HUES64 (cell line): ENCODE measurements around the gene GPRC5D.

Source experiments
- H3K27ac ChIP-seq: 2 replicates; pipeline ENCODE4 v1.7.0; 2013; ENCODE audit warnings: low read depth, low read length, inconsistent platforms
- H3K27me3 ChIP-seq: 2 replicates; pipeline ENCODE4 v1.6.1; 2013; ENCODE audit warnings: mild to moderate bottlenecking, low read length; ENCODE audit not compliant: insufficient read depth
- H3K36me3 ChIP-seq: 2 replicates; pipeline ENCODE4 v1.6.1; 2013; ENCODE audit warnings: mild to moderate bottlenecking, low read length; ENCODE audit not compliant: insufficient read depth
- H3K4me1 ChIP-seq: 2 replicates; pipeline ENCODE4 v1.6.1; 2013; ENCODE audit warnings: mild to moderate bottlenecking, low read length, moderate library complexity; ENCODE audit not compliant: insufficient read depth
- H3K4me3 ChIP-seq: 2 replicates; pipeline ENCODE4 v1.5.1; 2013; ENCODE audit warnings: mild to moderate bottlenecking, low read length, moderate library complexity
- H3K9ac ChIP-seq: 2 replicates; pipeline ENCODE4 v1.6.1; 2013; ENCODE audit warnings: mild to moderate bottlenecking, low read depth, low read length
- H3K9me3 ChIP-seq: 2 replicates; pipeline ENCODE4 v1.6.1; 2013; ENCODE audit warnings: low read depth, low read length; ENCODE audit not compliant: insufficient read depth
- WGBS: fragments of 150-250, 120-280 bp; methylation state at CpG from one replicate; pipeline ENCODE4 v1.1.7; 2013; ENCODE audit warnings: missing lambda C conversion rate; 5-methylcytosine and 5-hydroxymethylcytosine counted together

Gene GPRC5D

GRCh38 chr12:12893438-12893837 is 58.5 kb downstream of the GPRC5D start:
- H3K36me3 ChIP-seq: no peaks in the 10 kb centered on the region
- no peak overlapping the region for H3K27ac ChIP-seq
- WGBS: 93% methylated on average over 5 of the region's 5 CpGs
- no peak overlapping the region for H3K4me3 ChIP-seq
- no peak overlapping the region for H3K9ac ChIP-seq
- peaks cover 6% of the 10 kb centered on the region for H3K4me1 ChIP-seq
- peaks cover 52% of the 10 kb centered on the region for H3K27me3 ChIP-seq
- H3K9me3 ChIP-seq: no peaks in the 10 kb centered on the region

GRCh38 chr12:12892681-12893141 is 59.3 kb downstream of the GPRC5D start:
- Histone ChIP-seq H3K4me3 (no peak overlapping the region), H3K27ac (no peak overlapping the region), H3K9ac (no peak overlapping the region), H3K4me1 (peaks cover 6% of the 10 kb centered on the region), H3K9me3 (no peaks in the 10 kb centered on the region), H3K36me3 (no peaks in the 10 kb centered on the region), H3K27me3 (peaks cover 58% of the 10 kb centered on the region)
- 52% methylated on average over 10 of the region's 10 CpGs for WGBS

DNA sequence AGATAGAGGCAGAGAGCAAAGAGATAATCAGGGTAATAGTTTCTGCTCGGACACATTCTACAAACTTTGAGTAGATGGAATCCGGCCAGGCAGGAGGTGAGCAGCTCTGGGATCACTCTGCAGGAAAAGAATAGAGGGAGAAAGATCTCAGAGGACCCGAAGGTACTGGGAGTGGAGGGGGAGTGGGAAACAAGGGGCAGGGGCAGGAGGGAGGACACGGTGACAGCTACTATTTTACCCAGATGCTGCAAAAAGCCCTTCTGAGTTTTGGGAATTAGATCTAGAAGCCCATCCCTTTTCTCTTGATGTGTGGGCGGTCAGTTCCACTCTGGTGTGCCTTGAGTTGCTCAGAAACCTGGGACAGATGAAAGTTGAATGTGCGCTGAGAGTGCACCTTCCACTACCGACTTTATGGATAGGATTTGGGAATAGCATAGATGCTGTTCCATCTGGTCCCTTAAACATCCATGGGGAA is 60.1 kb downstream of the GPRC5D start:
- no peak overlapping the region for H3K27ac ChIP-seq
- H3K36me3 ChIP-seq: no peaks in the 10 kb centered on the region
- H3K4me1 ChIP-seq: peaks cover 6% of the 10 kb centered on the region
- peak overlapping the region; percentile 65 for H3K4me3 ChIP-seq
- WGBS: 54% methylated on average over 7 of the region's 7 CpGs
- H3K9me3 ChIP-seq: no peaks in the 10 kb centered on the region
- H3K27me3 ChIP-seq: peaks cover 58% of the 10 kb centered on the region
- H3K9ac ChIP-seq: no peak overlapping the region

GRCh38 chr12:12891080-12891880 is 60.7 kb downstream of the GPRC5D start, which contains the start of gene GPRC5A:
Gene GPRC5A (plus strand): TSS chr12:12891562. CDS start chr12:12908250, 16,688 bp downstream.
- peak within 1 kb of the TSS; percentile 65 for H3K4me3 ChIP-seq
- H3K27me3 ChIP-seq: peaks cover 58% of the 10 kb centered on the region
- no peaks in the 10 kb centered on the region for H3K9me3 ChIP-seq
- WGBS: 2% methylated on average over 50 of the region's 50 CpGs
- H3K4me1 ChIP-seq: peaks cover 6% of the 10 kb centered on the region
- no peak within 1 kb of the TSS for H3K27ac ChIP-seq
- no peaks in the 10 kb centered on the region for H3K36me3 ChIP-seq
- no peak within 1 kb of the TSS for H3K9ac ChIP-seq
